GM06990 (cell line): ENCODE measurements around the gene UQCC3.
A peak's percentile ranks its signal among the peaks of the same experiment; 100 is the strongest.
"Not testable (repeated sequence)": the region's sequence is repeated elsewhere in the genome, so short reads cannot be mapped to it uniquely, and the experiment has no call there.

Experiments used
- DNase-seq: peaks from one replicate; pipeline ENCODE4 v3.0.0-alpha.2; 2011; ENCODE audit not compliant: insufficient read length; ENCODE audit errors: extremely low read depth
- H3K27me3 ChIP-seq: replicated peaks from 2 replicates; pipeline ENCODE4 v1.6.0; 2011; ENCODE audit warnings: low read length; ENCODE audit not compliant: control insufficient read depth, insufficient read depth
- H3K36me3 ChIP-seq: 2 replicates; pipeline ENCODE4 v1.5.1; 2011; ENCODE audit warnings: low read length; ENCODE audit not compliant: control insufficient read depth, insufficient read depth
- H3K4me3 ChIP-seq: replicated peaks from 2 replicates; pipeline ENCODE4 v1.5.1; 2011; ENCODE audit warnings: low read depth, mild to moderate bottlenecking, control low read depth, low read length
- TF ChIP-seq, protein P1 (sequence below): IDR thresholded peaks from 2 replicates; pipeline ENCODE4 v1.5.1; 2011; ENCODE audit warnings: low read length, control low read depth, mild to moderate bottlenecking, inconsistent platforms; ENCODE audit not compliant: insufficient read depth, poor library complexity, severe bottlenecking

UQCC3 gene

GRCh38 chr11:62687508-62688396, 16.3 kb downstream of the UQCC3 start:
- TF ChIP-seq, protein P1, sequence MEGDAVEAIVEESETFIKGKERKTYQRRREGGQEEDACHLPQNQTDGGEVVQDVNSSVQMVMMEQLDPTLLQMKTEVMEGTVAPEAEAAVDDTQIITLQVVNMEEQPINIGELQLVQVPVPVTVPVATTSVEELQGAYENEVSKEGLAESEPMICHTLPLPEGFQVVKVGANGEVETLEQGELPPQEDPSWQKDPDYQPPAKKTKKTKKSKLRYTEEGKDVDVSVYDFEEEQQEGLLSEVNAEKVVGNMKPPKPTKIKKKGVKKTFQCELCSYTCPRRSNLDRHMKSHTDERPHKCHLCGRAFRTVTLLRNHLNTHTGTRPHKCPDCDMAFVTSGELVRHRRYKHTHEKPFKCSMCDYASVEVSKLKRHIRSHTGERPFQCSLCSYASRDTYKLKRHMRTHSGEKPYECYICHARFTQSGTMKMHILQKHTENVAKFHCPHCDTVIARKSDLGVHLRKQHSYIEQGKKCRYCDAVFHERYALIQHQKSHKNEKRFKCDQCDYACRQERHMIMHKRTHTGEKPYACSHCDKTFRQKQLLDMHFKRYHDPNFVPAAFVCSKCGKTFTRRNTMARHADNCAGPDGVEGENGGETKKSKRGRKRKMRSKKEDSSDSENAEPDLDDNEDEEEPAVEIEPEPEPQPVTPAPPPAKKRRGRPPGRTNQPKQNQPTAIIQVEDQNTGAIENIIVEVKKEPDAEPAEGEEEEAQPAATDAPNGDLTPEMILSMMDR = no peak
- Histone ChIP-seq H3K4me3 (no peak overlapping the region), H3K36me3 (peaks cover 23% of the 10 kb centered on the region), H3K27me3 (no peaks in the 10 kb centered on the region)
- DNase-seq = no peak

DNA sequence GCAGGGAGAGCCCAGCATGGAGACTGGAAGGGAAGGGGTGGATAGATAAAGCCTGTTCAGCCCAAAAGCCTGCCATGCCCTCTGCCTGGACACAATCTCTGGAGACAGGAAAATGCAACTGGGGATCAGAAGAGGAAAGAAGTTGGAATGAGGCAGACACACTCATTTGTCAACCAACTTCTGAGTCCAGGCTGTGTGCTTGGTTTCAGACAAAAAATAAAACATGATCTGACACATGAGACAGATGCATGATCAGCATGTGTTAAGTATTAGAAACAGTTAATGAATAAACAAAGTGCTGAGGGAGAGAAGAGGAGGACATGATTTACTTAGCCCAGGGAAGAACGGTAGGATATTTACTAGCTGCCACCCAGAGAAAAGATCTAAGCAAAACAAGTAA, 17.0 kb downstream of the UQCC3 start:
- no peaks in the 10 kb centered on the region for H3K27me3 ChIP-seq
- H3K36me3 ChIP-seq = peaks cover 25% of the 10 kb centered on the region
- DNase-seq = no peak
- TF ChIP-seq, protein P1 = no peak
- H3K4me3 ChIP-seq = no peak overlapping the region

DNA sequence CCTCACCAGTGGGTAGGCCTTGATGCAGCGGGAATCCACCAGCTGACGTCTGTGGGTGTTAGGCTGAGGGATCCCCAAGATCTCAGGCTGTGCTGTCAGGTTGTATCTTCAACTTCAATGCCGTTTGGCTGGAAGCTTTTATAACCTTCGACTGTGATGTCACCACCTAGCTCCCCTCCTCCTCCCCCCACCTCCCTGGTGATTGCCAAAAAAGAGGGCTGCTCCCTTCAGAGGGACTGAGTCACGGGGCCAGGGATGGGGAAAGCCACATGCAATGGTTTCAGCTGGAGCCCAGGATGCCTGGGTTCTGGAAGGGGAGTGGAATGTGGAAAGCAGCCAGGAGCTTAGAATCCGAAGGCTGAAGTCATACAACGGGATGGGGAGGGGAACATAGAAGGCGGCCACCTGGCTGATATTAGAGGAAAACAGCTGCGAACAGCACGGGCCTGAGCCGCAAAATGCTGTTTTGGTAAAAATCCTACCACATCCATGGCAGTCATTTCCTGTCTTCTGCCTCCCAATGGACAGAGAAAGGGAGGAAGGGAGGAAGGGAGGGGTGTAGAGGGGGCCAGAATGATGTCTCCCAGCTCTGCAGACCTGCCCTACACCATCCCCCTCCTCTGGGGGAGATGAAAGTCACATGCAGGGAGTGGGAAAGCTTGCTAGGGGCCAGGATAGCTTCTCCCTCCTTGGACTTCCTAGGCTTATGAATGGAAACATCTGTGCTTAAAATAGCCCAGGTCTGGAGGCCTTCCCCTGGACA, 18.1 kb downstream of the UQCC3 start, which contains the start of gene LRRN4CL:
LRRN4CL (minus strand) TSS at position 110 of the 763 bp plus-strand sequence. CDS start 1,022 bp downstream, outside the sequence.
- no peak for DNase-seq
- peaks cover 25% of the 10 kb centered on the region for H3K36me3 ChIP-seq
- H3K4me3 ChIP-seq = no peak within 1 kb of the TSS
- H3K27me3 ChIP-seq = no peaks in the 10 kb centered on the region
- TF ChIP-seq, protein P1 = no peak

GRCh38 chr11:62693624-62694023, 22.2 kb downstream of the UQCC3 start:
- H3K36me3 ChIP-seq = peaks cover 25% of the 10 kb centered on the region
- H3K4me3 ChIP-seq, H3K27me3 ChIP-seq, DNase-seq: not testable (repeated sequence)

DNA sequence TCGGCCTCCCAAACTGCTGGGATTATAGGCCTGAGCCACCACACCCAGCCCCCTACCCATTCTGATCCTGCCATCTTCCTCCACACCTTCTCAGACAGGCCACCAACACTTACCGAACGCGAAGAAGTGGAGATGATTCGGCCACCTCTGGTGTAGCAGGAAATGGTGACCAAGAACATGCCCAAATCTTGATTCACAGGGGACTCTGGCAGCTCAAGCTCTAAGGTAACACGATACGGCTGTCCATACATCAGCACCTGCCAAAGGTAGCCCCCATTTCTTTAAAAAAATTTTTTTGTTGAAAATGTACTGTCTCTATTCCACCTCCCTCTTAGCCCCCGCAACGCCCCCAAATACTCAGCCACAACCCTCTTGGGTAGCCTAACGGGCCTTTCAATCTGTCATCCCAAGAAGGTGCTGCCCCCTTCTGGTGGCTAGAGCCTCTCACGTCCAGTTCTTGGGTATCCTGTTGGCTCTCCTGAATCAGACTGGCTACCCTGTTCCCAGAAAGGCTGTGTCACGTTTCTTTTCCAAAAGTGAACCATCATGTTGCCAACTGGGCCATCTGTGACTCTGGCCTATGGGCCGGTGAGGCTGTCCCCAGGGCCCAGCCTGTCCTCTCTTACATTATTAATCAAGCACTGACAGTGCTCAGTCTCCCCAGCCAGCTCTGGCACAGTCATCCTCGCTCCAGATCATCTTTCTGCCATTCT, 23.1 kb downstream of the UQCC3 start:
- TF ChIP-seq, protein P1 = peak; percentile 85
- Histone ChIP-seq H3K27me3 (no peaks in the 10 kb centered on the region), H3K36me3 (peaks cover 25% of the 10 kb centered on the region), H3K4me3 (no peak overlapping the region)
- DNase-seq = no peak
